Measurements from ENCODE around the gene BNIP5. TPM values are rescaled to one million over a fixed set of nuclear protein-coding genes. Genes with fewer than 3 reads are reported as not detected.
A peak's percentile ranks its signal among the peaks of the same experiment; 100 is the strongest.

The BNIP5 gene
- total and polyA plus RNA-seq, 2 experiments from 2014 or later, result 0.12 TPM; not detected in 1

DNA sequence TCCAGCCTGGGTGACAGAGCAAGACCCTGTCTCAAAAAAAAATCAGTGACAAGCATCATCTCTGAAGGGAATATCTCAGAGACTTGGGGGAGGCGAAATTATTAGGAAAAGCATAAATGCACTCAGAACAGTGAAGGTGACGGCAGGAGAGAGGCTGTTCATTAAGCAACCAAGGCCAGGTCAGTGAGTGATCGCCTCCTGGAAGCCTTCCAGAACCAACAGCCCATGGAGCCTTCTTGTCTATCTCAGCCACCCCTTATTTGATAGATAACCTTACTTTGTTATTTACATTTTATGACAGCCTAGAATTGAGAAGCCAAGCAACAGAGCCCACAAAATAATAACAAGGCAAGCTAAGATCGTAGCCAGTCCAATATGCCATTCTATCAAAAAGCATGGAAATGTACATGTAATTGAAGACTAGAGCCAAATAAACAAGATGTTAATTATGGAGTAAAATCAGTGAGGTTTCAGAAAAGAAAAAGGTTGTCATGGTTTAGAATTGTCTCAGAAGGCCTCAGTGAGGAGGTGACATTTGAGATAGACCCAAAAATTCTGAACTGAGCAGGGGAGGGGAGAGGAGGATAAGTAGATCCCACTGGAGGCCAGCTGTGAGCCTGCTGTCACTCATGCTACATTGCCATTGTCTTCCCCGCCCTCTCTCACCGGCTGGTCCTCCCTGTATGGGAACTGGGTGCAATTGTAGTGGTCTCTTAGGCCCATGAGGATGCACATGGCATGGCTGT, 17.8 kb downstream of the BNIP5 start:
- Histone ChIP-seq H3K27ac (no peak overlapping the region), H3K36me3 (no peaks in the 10 kb centered on the region), H3K4me3 (no peak overlapping the region), H3K9me3 (ENCODE audit: low read depth) (no peaks in the 10 kb centered on the region), H3K4me1 (ENCODE audit: low read depth) (no peaks in the 10 kb centered on the region), H3K27me3 (no peaks in the 10 kb centered on the region)
- TF ChIP-seq, protein P1, sequence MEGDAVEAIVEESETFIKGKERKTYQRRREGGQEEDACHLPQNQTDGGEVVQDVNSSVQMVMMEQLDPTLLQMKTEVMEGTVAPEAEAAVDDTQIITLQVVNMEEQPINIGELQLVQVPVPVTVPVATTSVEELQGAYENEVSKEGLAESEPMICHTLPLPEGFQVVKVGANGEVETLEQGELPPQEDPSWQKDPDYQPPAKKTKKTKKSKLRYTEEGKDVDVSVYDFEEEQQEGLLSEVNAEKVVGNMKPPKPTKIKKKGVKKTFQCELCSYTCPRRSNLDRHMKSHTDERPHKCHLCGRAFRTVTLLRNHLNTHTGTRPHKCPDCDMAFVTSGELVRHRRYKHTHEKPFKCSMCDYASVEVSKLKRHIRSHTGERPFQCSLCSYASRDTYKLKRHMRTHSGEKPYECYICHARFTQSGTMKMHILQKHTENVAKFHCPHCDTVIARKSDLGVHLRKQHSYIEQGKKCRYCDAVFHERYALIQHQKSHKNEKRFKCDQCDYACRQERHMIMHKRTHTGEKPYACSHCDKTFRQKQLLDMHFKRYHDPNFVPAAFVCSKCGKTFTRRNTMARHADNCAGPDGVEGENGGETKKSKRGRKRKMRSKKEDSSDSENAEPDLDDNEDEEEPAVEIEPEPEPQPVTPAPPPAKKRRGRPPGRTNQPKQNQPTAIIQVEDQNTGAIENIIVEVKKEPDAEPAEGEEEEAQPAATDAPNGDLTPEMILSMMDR (IDR thresholded peaks at IDR 0.05; ENCODE audit: low read depth, low read length), result no peak
- no peak for DNase-seq (ENCODE audit: low read depth in 1 of 2, low spot score in 1 of 2)

DNA sequence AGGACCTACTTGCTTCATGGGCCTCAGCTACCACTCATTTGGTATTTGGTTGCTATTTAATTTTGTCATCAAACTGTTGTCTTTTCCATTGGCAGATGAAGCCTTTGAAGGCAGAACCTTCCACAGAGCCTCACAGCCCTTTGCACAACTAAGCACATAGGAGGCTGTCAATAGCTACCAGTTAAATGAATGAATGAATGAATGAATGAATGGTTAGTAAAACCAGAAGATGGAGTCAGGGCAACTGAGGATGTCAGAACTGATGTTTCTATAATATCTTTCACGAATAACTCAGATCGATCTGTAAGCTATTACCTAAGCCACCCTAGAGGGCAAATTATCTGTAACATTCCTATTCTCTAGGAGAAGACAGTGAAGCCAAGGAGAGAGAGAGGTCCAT, 19.1 kb downstream of the BNIP5 start:
- Histone ChIP-seq H3K36me3 (no peaks in the 10 kb centered on the region), H3K9me3 (ENCODE audit: low read depth) (no peaks in the 10 kb centered on the region), H3K27me3 (no peaks in the 10 kb centered on the region), H3K4me3 (no peak overlapping the region), H3K27ac (no peak overlapping the region), H3K4me1 (ENCODE audit: low read depth) (no peaks in the 10 kb centered on the region)
- DNase-seq (ENCODE audit: low read depth in 1 of 2, low spot score in 1 of 2), result no peak
- TF ChIP-seq, protein P1 (IDR thresholded peaks at IDR 0.05; ENCODE audit: low read depth, low read length), result no peak

DNA sequence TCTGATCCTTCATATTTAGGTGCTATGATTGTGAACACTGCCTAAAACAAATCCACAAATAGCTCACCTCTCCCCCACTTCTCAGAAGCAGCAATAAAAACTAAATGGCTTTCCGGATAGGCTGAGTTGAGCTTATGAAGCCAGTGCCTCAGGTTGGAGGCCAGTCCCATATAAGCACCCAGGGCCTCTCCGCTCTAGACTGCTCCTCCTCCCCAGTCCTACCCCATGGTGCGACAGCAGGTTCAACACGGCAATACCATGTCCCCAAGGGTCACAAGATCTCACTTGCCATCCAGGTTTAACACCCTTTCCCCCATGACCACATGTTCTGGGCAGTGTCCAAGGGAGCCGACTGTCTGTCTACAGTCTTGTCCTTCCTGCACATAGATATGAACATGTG, 20.8 kb downstream of the BNIP5 start:
- H3K4me1 ChIP-seq (ENCODE audit: low read depth), result no peaks in the 10 kb centered on the region
- no peak overlapping the region for H3K4me3 ChIP-seq
- H3K9me3 ChIP-seq (ENCODE audit: low read depth), result no peaks in the 10 kb centered on the region
- no peaks in the 10 kb centered on the region for H3K36me3 ChIP-seq
- no peaks in the 10 kb centered on the region for H3K27me3 ChIP-seq
- no peak overlapping the region for H3K27ac ChIP-seq
- TF ChIP-seq, protein P1 (IDR thresholded peaks at IDR 0.05; ENCODE audit: low read depth, low read length), result no peak
- no peak for DNase-seq (ENCODE audit: low read depth in 1 of 2, low spot score in 1 of 2)

DNA sequence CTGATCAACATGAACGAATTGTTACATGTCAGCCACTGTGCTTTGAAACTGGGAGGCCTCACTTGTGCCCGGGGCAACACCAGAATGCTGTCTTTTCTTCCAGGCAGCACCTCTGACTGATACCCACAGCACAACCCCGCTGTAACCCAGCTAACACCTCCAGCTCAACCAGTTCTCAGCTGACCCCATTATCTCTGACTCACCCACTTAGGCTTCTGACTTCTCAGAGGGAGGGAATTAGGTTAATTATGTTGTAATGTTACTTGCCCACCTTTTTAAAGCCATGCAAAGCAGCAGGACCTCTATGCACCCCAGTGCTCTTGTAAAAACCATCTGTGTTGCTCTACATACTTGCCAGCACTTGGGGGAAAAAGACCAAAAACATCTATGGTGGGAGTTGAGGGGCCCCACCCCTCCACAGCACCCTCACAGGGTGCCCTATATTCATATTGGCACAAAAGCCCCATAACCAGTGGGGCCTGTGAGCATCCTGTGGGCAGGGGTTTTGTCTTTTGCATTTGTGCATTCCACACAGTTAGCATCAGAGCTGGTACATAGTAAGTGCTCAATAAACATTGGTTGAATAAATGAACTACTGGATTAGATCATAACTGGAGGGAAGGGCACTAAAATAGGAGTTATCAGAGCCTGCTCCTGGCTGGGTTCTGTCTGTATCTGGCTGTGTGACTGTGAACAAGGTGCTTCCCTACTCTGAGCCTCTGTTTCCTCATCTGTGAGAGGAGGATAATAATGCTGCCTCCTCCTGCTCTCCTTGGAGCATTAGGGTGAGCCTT, 22.3 kb downstream of the BNIP5 start:
- Histone ChIP-seq H3K4me3 (no peak overlapping the region), H3K9me3 (ENCODE audit: low read depth) (no peaks in the 10 kb centered on the region), H3K27ac (no peak overlapping the region), H3K36me3 (no peaks in the 10 kb centered on the region), H3K4me1 (ENCODE audit: low read depth) (no peaks in the 10 kb centered on the region), H3K27me3 (no peaks in the 10 kb centered on the region)
- DNase-seq (ENCODE audit: low read depth in 1 of 2, low spot score in 1 of 2), result peak; percentile 30 to 53
- TF ChIP-seq, protein P1 (IDR thresholded peaks at IDR 0.05; ENCODE audit: low read depth, low read length), result no peak

DNA sequence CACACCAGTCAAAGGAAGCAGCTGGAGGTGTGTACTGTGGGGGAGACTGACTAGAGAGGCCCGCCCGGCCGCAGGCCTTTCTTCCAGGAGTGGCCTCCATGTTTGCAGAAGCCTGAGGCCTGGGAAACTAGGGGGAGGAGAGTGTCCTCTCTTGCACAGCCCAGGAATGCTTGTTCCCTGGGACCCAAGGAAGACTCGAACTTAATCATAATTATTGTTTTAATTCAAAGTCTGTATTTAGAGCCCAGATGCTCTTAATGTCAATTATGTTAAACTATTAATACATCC, 23.1 kb downstream of the BNIP5 start:
- Histone ChIP-seq H3K9me3 (ENCODE audit: low read depth) (no peaks in the 10 kb centered on the region), H3K4me3 (no peak overlapping the region), H3K27me3 (no peaks in the 10 kb centered on the region), H3K27ac (no peak overlapping the region), H3K36me3 (no peaks in the 10 kb centered on the region), H3K4me1 (ENCODE audit: low read depth) (no peaks in the 10 kb centered on the region)
- no peak for DNase-seq (ENCODE audit: low read depth in 1 of 2, low spot score in 1 of 2)
- TF ChIP-seq, protein P1 (IDR thresholded peaks at IDR 0.05; ENCODE audit: low read depth, low read length), result no peak
